ENCODE measurements around the gene ZNF467. TPM values are rescaled to one million over a fixed set of nuclear protein-coding genes. Genes with fewer than 3 reads are reported as not detected.

The ZNF467 gene
- total RNA-seq, 1 experiment from 2014 or later, result 18.1 TPM

DNA sequence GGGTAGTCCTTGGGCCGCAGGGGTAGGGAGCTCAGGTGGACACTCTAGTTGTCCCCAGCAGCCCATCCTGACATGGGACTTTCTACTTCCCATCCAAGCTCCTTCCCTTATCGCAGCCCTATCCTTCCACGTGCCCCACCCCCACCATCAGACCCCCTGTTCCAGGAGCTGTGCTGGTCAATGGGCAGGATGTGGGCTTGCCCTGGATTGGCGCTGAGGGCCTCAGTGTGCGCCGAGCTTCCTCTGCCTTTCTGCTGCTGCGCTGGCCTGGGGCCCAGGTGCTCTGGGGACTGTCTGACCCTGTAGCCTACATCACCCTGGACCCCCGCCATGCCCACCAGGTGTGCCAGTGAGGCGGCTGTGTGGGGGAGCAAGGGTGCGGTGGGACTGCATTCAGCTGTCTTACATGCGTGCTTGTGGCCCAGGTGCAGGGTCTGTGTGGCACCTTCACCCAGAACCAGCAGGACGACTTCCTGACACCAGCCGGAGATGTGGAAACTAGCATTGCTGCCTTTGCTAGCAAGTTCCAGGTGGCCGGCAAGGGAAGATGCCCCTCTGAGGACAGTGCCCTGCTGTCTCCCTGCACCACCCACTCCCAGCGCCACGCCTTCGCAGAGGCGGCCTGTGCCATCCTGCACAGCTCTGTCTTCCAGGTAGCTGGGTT is 9.4 kb upstream of the ZNF467 start:
- ATAC-seq (no peak), DNase-seq (ENCODE audit: low read depth, low spot score) (no peak)
- in situ Hi-C loops (cut with HindIII; ENCODE audit: low pct_unique_long_range_greater_than_20kb, low sequenced_read_pairs) (no loop called here), intact Hi-C loops (cut with micrococcal nuclease; ENCODE audit: unreplicated experiment) (no loop called here)
- no peak for TF ChIP-seq SIN3A (IDR thresholded peaks at IDR 0.05; ENCODE audit: borderline replicate concordance, insufficient read depth, low read depth, low read length)
- CTCF ChIA-PET, result no interaction called here
- H3K27ac ChIP-seq (ENCODE audit: low read length), result no peak overlapping the region
- no peak overlapping the region for H3K4me3 ChIP-seq (ENCODE audit: low read depth in 2 of 2, low read length in 2 of 2)
- no peaks in the 10 kb centered on the region; the same call in 1 of the 2 replicates for H3K4me1 ChIP-seq (ENCODE audit: control insufficient read depth, insufficient read depth, low read length)
- H3K27me3 ChIP-seq (ENCODE audit: control insufficient read depth, insufficient read depth, low read length), result no peaks in the 10 kb centered on the region
- no TSS peak for BruUV-seq (replicated peaks)
- H3K9me3 ChIP-seq (ENCODE audit: control insufficient read depth, insufficient read depth, low read depth, low read length), result no peaks in the 10 kb centered on the region
- POLR2A ChIA-PET, result no interaction called here
- no peaks in the 10 kb centered on the region for H3K36me3 ChIP-seq (ENCODE audit: control insufficient read depth, insufficient read depth, low read length)

DNA sequence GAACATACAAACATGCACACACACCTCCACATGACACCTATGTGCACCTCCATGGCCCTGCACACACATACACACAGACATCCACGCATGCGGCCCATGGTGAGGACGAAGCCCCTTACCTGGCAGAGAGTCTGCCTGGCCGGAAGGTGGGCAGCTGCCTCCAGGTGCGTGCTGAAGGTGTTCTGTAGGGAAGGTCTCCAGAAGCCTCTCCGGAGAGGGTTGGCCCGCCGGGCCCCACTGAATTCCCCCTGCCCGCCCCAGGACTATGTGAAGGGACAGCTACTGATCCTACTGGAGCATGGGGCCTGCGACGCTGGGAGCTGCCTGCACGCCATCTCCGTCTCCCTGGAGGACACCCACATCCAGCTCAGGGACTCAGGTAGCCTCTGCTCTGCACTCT is 8.5 kb upstream of the ZNF467 start:
- POLR2A ChIA-PET, result no interaction called here
- no peak for ATAC-seq
- Histone ChIP-seq H3K4me1 (ENCODE audit: control insufficient read depth, insufficient read depth, low read length) (no peaks in the 10 kb centered on the region; the same call in 1 of the 2 replicates), H3K4me3 (ENCODE audit: low read depth in 2 of 2, low read length in 2 of 2) (no peak overlapping the region), H3K27me3 (ENCODE audit: control insufficient read depth, insufficient read depth, low read length) (no peaks in the 10 kb centered on the region), H3K36me3 (ENCODE audit: control insufficient read depth, insufficient read depth, low read length) (no peaks in the 10 kb centered on the region), H3K9me3 (ENCODE audit: control insufficient read depth, insufficient read depth, low read depth, low read length) (no peaks in the 10 kb centered on the region), H3K27ac (ENCODE audit: low read length) (no peak overlapping the region)
- no TSS peak for BruUV-seq (replicated peaks)
- TF ChIP-seq POLR2AphosphoS5 (IDR thresholded peaks at IDR 0.05; ENCODE audit: low read depth, low read length), result no peak
- TF ChIP-seq, protein P1, sequence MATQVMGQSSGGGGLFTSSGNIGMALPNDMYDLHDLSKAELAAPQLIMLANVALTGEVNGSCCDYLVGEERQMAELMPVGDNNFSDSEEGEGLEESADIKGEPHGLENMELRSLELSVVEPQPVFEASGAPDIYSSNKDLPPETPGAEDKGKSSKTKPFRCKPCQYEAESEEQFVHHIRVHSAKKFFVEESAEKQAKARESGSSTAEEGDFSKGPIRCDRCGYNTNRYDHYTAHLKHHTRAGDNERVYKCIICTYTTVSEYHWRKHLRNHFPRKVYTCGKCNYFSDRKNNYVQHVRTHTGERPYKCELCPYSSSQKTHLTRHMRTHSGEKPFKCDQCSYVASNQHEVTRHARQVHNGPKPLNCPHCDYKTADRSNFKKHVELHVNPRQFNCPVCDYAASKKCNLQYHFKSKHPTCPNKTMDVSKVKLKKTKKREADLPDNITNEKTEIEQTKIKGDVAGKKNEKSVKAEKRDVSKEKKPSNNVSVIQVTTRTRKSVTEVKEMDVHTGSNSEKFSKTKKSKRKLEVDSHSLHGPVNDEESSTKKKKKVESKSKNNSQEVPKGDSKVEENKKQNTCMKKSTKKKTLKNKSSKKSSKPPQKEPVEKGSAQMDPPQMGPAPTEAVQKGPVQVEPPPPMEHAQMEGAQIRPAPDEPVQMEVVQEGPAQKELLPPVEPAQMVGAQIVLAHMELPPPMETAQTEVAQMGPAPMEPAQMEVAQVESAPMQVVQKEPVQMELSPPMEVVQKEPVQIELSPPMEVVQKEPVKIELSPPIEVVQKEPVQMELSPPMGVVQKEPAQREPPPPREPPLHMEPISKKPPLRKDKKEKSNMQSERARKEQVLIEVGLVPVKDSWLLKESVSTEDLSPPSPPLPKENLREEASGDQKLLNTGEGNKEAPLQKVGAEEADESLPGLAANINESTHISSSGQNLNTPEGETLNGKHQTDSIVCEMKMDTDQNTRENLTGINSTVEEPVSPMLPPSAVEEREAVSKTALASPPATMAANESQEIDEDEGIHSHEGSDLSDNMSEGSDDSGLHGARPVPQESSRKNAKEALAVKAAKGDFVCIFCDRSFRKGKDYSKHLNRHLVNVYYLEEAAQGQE (IDR thresholded peaks at IDR 0.05; ENCODE audit: insufficient read depth in 1 of 2, low read depth in 2 of 2, low read length in 1 of 2), result no peak
- TF ChIP-seq, protein P2, sequence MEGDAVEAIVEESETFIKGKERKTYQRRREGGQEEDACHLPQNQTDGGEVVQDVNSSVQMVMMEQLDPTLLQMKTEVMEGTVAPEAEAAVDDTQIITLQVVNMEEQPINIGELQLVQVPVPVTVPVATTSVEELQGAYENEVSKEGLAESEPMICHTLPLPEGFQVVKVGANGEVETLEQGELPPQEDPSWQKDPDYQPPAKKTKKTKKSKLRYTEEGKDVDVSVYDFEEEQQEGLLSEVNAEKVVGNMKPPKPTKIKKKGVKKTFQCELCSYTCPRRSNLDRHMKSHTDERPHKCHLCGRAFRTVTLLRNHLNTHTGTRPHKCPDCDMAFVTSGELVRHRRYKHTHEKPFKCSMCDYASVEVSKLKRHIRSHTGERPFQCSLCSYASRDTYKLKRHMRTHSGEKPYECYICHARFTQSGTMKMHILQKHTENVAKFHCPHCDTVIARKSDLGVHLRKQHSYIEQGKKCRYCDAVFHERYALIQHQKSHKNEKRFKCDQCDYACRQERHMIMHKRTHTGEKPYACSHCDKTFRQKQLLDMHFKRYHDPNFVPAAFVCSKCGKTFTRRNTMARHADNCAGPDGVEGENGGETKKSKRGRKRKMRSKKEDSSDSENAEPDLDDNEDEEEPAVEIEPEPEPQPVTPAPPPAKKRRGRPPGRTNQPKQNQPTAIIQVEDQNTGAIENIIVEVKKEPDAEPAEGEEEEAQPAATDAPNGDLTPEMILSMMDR (IDR thresholded peaks at IDR 0.05), result no peak
- no peak for TF ChIP-seq SIN3A (IDR thresholded peaks at IDR 0.05; ENCODE audit: borderline replicate concordance, insufficient read depth, low read depth, low read length)
- no peak for TF ChIP-seq TCF7L2 (IDR thresholded peaks at IDR 0.05; ENCODE audit: low read depth, low read length)
- no peak for DNase-seq (ENCODE audit: low read depth, low spot score)
- in situ Hi-C loops (cut with HindIII; ENCODE audit: low pct_unique_long_range_greater_than_20kb, low sequenced_read_pairs) (no loop called here), intact Hi-C loops (cut with micrococcal nuclease; ENCODE audit: unreplicated experiment) (no loop called here)
- CTCF ChIA-PET, result no interaction called here

DNA sequence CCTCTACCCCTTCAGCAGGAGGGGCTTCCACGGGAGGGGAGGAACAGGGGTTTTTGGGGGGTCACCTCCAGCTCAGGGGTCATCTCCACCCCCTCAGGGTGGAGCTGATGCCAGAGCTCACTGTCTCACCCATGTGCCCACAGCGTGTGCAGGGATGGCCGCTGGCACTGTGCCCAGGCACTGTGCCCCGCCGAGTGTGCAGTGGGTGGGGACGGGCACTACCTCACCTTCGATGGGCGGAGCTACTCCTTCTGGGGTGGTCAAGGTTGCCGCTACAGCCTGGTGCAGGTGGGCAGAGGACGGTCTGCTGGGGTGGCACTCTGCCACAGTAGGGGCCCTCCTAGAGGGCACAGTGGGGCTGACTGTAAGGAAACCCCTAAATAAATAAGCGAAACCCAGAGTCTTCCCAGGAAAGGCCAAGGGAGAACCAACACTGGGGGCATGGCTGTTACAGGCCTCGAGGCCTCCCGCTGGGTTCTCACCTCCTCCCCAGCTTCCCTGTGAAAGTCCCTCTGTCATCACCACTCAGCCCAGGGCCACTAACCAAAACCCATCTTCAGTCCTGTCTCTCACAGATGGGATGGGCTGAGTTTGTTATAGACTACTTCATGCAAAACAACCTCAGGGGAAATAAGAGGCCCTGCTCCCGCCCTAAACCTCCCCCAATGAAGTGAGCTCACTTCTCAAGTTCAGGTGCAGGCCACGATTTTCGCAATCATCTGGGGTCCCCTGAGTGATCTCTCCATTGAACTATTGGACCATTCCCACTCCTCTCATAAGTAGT is 7.4 kb upstream of the ZNF467 start:
- Histone ChIP-seq H3K4me1 (ENCODE audit: control insufficient read depth, insufficient read depth, low read length) (peaks cover 5% of the 10 kb centered on the region), H3K27ac (ENCODE audit: low read length) (no peak overlapping the region), H3K4me3 (ENCODE audit: low read depth in 2 of 2, low read length in 2 of 2) (no peak overlapping the region), H3K27me3 (ENCODE audit: control insufficient read depth, insufficient read depth, low read length) (no peaks in the 10 kb centered on the region), H3K9me3 (ENCODE audit: control insufficient read depth, insufficient read depth, low read depth, low read length) (no peaks in the 10 kb centered on the region), H3K36me3 (ENCODE audit: control insufficient read depth, insufficient read depth, low read length) (no peaks in the 10 kb centered on the region)
- ChIA-PET CTCF (no interaction called here), POLR2A (no interaction called here)
- intact Hi-C loops (cut with micrococcal nuclease; ENCODE audit: unreplicated experiment) (no loop called here), in situ Hi-C loops (cut with HindIII; ENCODE audit: low pct_unique_long_range_greater_than_20kb, low sequenced_read_pairs) (no loop called here)
- TF ChIP-seq, protein P2 (IDR thresholded peaks at IDR 0.05), result no peak
- TF ChIP-seq, protein P1 (IDR thresholded peaks at IDR 0.05; ENCODE audit: insufficient read depth in 1 of 2, low read depth in 2 of 2, low read length in 1 of 2), result no peak
- no peak for TF ChIP-seq POLR2AphosphoS5 (IDR thresholded peaks at IDR 0.05; ENCODE audit: low read depth, low read length)
- TF ChIP-seq SIN3A (IDR thresholded peaks at IDR 0.05; ENCODE audit: borderline replicate concordance, insufficient read depth, low read depth, low read length), result no peak
- no peak for TF ChIP-seq TCF7L2 (IDR thresholded peaks at IDR 0.05; ENCODE audit: low read depth, low read length)
- DNase-seq (ENCODE audit: low read depth, low spot score) (no peak), ATAC-seq (no peak)
- BruUV-seq (replicated peaks), result no TSS peak

All from Panc1 (cell line).